LoVo (cell line): Measurements from ENCODE around the gene TIMM9.
A peak's percentile ranks its signal among the peaks of the same experiment; 100 is the strongest.
"Not testable (repeated sequence)": the region's sequence is repeated elsewhere in the genome, so short reads cannot be mapped to it uniquely, and the experiment has no call there.

ENCODE experiments used
- DNase-seq: peaks from one replicate; pipeline ENCODE4 v3.0.0-alpha.2; 2016; ENCODE audit warnings: low spot score

Gene TIMM9

GRCh38 chr14:58427281-58428117, at the start of gene TIMM9, which contains the start of gene KIAA0586:
TSS of gene TIMM9 (minus strand) at chr14:58427531. CDS start at chr14:58411945, 15,586 bp downstream.
TSS of gene KIAA0586 (plus strand) at chr14:58427719. CDS start at chr14:58428265, 546 bp downstream.
- peak; percentile 97 for DNase-seq

- DNase-seq = no peak
These were observed 49.0 kb upstream of the TIMM9 start for GRCh38 chr14:58476320-58476719.

- DNase-seq = no peak
These were observed 42.0 kb upstream of the TIMM9 start for GRCh38 chr14:58469309-58469708.

- DNase-seq = no peak
These were observed 40.2 kb upstream of the TIMM9 start for GRCh38 chr14:58467575-58467974.

- no peak for DNase-seq
These were observed 39.1 kb upstream of the TIMM9 start for GRCh38 chr14:58466459-58466858.

GRCh38 chr14:58465421-58465820, 38.1 kb upstream of the TIMM9 start:
- DNase-seq = no peak

GRCh38 chr14:58464652-58465051, 37.3 kb upstream of the TIMM9 start:
- no peak for DNase-seq

GRCh38 chr14:58463147-58463546, 35.8 kb upstream of the TIMM9 start:
- no peak for DNase-seq

GRCh38 chr14:58460772-58461171, 33.4 kb upstream of the TIMM9 start:
- no peak for DNase-seq

- DNase-seq = no peak
These were observed 28.4 kb upstream of the TIMM9 start for GRCh38 chr14:58455593-58456265.

GRCh38 chr14:58444627-58445026, 17.3 kb upstream of the TIMM9 start:
- DNase-seq = no peak

- no peak for DNase-seq
These were observed 12.1 kb upstream of the TIMM9 start for GRCh38 chr14:58439476-58439875.

GRCh38 chr14:58430156-58430555, 2.8 kb upstream of the TIMM9 start:
- no peak for DNase-seq

- DNase-seq = peak; percentile 46
These were observed 870 bp upstream of the TIMM9 start for GRCh38 chr14:58428118-58428683.

GRCh38 chr14:58426670-58427280, 556 bp downstream of the TIMM9 start:
- peak; percentile 71 for DNase-seq

GRCh38 chr14:58416934-58417333, 10.4 kb downstream of the TIMM9 start:
- DNase-seq = not testable (repeated sequence)

GRCh38 chr14:58415636-58416547, 11.4 kb downstream of the TIMM9 start:
- DNase-seq = no peak

GRCh38 chr14:58414845-58415244, 12.5 kb downstream of the TIMM9 start:
- no peak for DNase-seq

- no peak for DNase-seq
These were observed 18.6 kb downstream of the TIMM9 start for GRCh38 chr14:58408681-58409215.

GRCh38 chr14:58401587-58401986, 25.7 kb downstream of the TIMM9 start:
- DNase-seq = no peak

GRCh38 chr14:58398895-58399294, 28.4 kb downstream of the TIMM9 start:
- no peak for DNase-seq
